ENCODE results near the gene DOC2B. TPM values are rescaled to one million over a fixed set of nuclear protein-coding genes. Genes with fewer than 3 reads are reported as not detected.

The DOC2B gene
- polyA plus RNA-seq, 1 donor (not counting 4 experiments of a cell fraction or from before 2014, with no cell fraction given) = not detected

DNA sequence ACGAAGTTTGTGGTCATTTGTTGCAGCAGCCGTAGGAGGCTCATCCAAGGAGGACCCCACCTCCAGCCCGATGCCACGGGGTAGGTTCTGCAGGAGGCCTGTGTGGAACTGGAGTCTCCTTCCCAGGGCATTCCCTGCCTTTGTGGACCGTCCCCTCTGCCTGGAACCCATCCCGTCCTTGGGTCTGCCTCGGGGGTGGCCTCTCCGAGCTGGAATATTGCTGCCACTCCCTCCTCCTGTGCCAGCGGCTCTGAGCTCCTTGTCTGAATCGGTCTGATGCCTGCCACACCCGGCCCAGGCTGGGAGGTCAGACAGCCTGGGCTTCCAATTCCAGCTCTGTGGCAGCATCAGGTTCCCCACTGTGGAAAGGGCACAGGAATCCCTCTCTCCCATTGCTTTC, 18.8 kb downstream of the DOC2B start:
- dilution Hi-C loops (cut with MboI; ENCODE audit: extremely low pct_ligation_motif_present, low sequenced_read_pairs) = no loop called here
- FAIRE-seq = no peak
- no peak overlapping the region for H3K4me3 ChIP-seq (ENCODE audit: control insufficient read depth in 2 of 3, extremely low read depth in 1 of 3, insufficient read depth in 2 of 3, low read depth in 1 of 3, low read length in 3 of 3)
- no peak overlapping the region for H3K27ac ChIP-seq (ENCODE audit: control insufficient read depth, insufficient read depth, low read length)
- TF ChIP-seq, protein P1, sequence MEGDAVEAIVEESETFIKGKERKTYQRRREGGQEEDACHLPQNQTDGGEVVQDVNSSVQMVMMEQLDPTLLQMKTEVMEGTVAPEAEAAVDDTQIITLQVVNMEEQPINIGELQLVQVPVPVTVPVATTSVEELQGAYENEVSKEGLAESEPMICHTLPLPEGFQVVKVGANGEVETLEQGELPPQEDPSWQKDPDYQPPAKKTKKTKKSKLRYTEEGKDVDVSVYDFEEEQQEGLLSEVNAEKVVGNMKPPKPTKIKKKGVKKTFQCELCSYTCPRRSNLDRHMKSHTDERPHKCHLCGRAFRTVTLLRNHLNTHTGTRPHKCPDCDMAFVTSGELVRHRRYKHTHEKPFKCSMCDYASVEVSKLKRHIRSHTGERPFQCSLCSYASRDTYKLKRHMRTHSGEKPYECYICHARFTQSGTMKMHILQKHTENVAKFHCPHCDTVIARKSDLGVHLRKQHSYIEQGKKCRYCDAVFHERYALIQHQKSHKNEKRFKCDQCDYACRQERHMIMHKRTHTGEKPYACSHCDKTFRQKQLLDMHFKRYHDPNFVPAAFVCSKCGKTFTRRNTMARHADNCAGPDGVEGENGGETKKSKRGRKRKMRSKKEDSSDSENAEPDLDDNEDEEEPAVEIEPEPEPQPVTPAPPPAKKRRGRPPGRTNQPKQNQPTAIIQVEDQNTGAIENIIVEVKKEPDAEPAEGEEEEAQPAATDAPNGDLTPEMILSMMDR (optimal IDR thresholded peaks at IDR 0.05 in 1 of 3, IDR thresholded peaks at IDR 0.05 in 1 of 3, conservative IDR thresholded peaks at IDR 0.05 in 1 of 3; ENCODE audit: extremely low read depth in 1 of 3, insufficient read depth in 2 of 3, low read length in 3 of 3) = no peak
- TF ChIP-seq EZH2 (IDR thresholded peaks at IDR 0.05; ENCODE audit: low read length) = no peak
- no peaks in the 10 kb centered on the region for H4K20me1 ChIP-seq (ENCODE audit: control insufficient read depth, extremely low read depth, insufficient read depth, low read length)
- H3K9me3 ChIP-seq (ENCODE audit: control insufficient read depth, low read depth, low read length) = no peaks in the 10 kb centered on the region
- no peak for DNase-seq (ENCODE audit: low read depth, low spot score)
- no peaks in the 10 kb centered on the region for H3K4me1 ChIP-seq (ENCODE audit: control insufficient read depth, extremely low read depth, insufficient read depth, low read length)
- no peaks in the 10 kb centered on the region for H3K79me2 ChIP-seq (ENCODE audit: control insufficient read depth, insufficient read depth, low read length)
- no peak overlapping the region for H3K9ac ChIP-seq (ENCODE audit: control insufficient read depth, extremely low read depth, insufficient read depth, low read length)
- H2AFZ ChIP-seq (ENCODE audit: control insufficient read depth, low read length) = no peak overlapping the region
- H3K36me3 ChIP-seq (ENCODE audit: control insufficient read depth in 2 of 2, extremely low read depth in 1 of 2, insufficient read depth in 2 of 2, low read length in 2 of 2) = no peaks in the 10 kb centered on the region
- H3K9me1 ChIP-seq (ENCODE audit: control insufficient read depth, extremely low read depth, insufficient read depth, low read length) = no peaks in the 10 kb centered on the region
- no peak overlapping the region for H3K4me2 ChIP-seq (ENCODE audit: control insufficient read depth, extremely low read depth, insufficient read depth, low read depth, low read length)
- peaks cover 6% of the 10 kb centered on the region for H3K27me3 ChIP-seq (ENCODE audit: control insufficient read depth, extremely low read depth, insufficient read depth, low read length)

DNA sequence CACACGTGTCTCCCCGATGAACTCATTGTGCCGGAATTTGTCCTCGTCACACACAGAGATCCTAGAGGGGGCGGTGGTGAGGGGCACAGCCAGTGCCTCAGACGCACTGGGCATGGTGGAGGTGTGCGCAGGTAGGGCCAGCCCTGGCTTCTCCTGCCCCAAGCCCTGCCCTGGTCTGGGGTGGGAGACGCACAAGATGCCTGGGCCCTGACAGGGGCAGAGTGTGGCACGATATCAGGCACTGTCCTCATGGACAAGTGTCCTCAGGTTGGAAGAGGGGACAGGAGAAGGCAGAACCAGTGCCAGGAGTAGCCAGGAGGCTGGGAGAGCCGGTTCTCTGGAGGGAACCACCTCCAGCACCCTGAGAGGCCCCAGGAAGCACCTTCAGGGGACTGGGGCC, 20.0 kb downstream of the DOC2B start:
- H3K27me3 ChIP-seq (ENCODE audit: control insufficient read depth, extremely low read depth, insufficient read depth, low read length) = peaks cover 6% of the 10 kb centered on the region
- DNase-seq (ENCODE audit: low read depth, low spot score) (no peak), FAIRE-seq (no peak)
- TF ChIP-seq EZH2 (IDR thresholded peaks at IDR 0.05; ENCODE audit: low read length) = no peak
- TF ChIP-seq, protein P1 (optimal IDR thresholded peaks at IDR 0.05 in 1 of 3, IDR thresholded peaks at IDR 0.05 in 1 of 3, conservative IDR thresholded peaks at IDR 0.05 in 1 of 3; ENCODE audit: extremely low read depth in 1 of 3, insufficient read depth in 2 of 3, low read length in 3 of 3) = no peak
- H3K36me3 ChIP-seq (ENCODE audit: control insufficient read depth in 2 of 2, extremely low read depth in 1 of 2, insufficient read depth in 2 of 2, low read length in 2 of 2) = no peaks in the 10 kb centered on the region
- H3K4me1 ChIP-seq (ENCODE audit: control insufficient read depth, extremely low read depth, insufficient read depth, low read length) = no peaks in the 10 kb centered on the region
- H3K79me2 ChIP-seq (ENCODE audit: control insufficient read depth, insufficient read depth, low read length) = no peaks in the 10 kb centered on the region
- no peaks in the 10 kb centered on the region for H3K9me1 ChIP-seq (ENCODE audit: control insufficient read depth, extremely low read depth, insufficient read depth, low read length)
- dilution Hi-C loops (cut with MboI; ENCODE audit: extremely low pct_ligation_motif_present, low sequenced_read_pairs) = no loop called here
- H3K9me3 ChIP-seq (ENCODE audit: control insufficient read depth, low read depth, low read length) = no peaks in the 10 kb centered on the region
- H3K27ac ChIP-seq (ENCODE audit: control insufficient read depth, insufficient read depth, low read length) = no peak overlapping the region
- no peak overlapping the region for H3K4me3 ChIP-seq (ENCODE audit: control insufficient read depth in 2 of 3, extremely low read depth in 1 of 3, insufficient read depth in 2 of 3, low read depth in 1 of 3, low read length in 3 of 3)
- H3K9ac ChIP-seq (ENCODE audit: control insufficient read depth, extremely low read depth, insufficient read depth, low read length) = no peak overlapping the region
- no peak overlapping the region for H3K4me2 ChIP-seq (ENCODE audit: control insufficient read depth, extremely low read depth, insufficient read depth, low read depth, low read length)
- no peak overlapping the region for H2AFZ ChIP-seq (ENCODE audit: control insufficient read depth, low read length)
- H4K20me1 ChIP-seq (ENCODE audit: control insufficient read depth, extremely low read depth, insufficient read depth, low read length) = no peaks in the 10 kb centered on the region
